Measurements from ENCODE around the gene SLC17A1.

DNA sequence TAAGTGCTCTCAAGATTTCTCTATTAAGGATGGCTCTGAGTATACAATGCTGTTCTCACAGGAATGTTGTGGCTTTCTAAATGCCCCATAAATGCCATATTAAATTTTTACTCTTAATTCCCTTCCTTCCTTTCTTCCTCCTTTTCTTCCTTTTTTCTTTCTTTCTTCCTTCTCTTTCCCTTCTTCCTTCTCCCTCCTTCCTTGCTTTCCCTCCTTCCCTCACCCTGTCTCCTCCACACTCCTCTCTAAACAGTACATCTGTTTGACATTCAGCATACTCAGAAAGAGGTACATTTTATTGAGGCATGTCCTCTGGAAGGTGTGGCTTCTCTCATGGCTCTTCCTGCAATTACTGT, 433 bp upstream of the SLC17A1 start:
- TF ChIP-seq, protein P1, sequence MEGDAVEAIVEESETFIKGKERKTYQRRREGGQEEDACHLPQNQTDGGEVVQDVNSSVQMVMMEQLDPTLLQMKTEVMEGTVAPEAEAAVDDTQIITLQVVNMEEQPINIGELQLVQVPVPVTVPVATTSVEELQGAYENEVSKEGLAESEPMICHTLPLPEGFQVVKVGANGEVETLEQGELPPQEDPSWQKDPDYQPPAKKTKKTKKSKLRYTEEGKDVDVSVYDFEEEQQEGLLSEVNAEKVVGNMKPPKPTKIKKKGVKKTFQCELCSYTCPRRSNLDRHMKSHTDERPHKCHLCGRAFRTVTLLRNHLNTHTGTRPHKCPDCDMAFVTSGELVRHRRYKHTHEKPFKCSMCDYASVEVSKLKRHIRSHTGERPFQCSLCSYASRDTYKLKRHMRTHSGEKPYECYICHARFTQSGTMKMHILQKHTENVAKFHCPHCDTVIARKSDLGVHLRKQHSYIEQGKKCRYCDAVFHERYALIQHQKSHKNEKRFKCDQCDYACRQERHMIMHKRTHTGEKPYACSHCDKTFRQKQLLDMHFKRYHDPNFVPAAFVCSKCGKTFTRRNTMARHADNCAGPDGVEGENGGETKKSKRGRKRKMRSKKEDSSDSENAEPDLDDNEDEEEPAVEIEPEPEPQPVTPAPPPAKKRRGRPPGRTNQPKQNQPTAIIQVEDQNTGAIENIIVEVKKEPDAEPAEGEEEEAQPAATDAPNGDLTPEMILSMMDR (IDR thresholded peaks at IDR 0.05; ENCODE audit: low read depth, low read length, missing input control) = no peak
- no peak for TF ChIP-seq TAF1 (conservative IDR thresholded peaks at IDR 0.05)
- TF ChIP-seq GABPA (IDR thresholded peaks at IDR 0.05 in 1 of 2, conservative IDR thresholded peaks at IDR 0.05 in 1 of 2) = no peak

Measured in liver (tissue), 3 donors.